ENCODE measurements around the gene STX2.

STX2 gene

DNA sequence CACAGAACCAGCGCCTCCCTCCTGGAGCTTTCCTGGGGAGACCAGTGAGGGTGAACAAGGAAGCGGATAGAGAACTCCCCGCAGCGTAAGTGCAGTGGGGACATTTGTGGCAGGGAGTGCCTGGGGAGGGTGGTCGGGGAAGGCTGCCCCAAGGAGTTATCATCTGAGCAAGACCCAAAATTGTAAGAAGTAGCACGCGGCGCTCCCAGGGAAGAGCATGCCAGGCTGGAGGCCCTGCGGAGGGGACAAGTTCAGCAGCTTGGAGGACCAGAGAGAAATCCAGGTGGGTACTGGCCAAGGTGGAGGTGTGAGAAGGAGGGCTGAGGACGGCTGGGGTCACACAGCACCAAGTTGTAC, 76.8 kb downstream of the STX2 start:
- Histone ChIP-seq H3K27me3 (replicated peaks; ENCODE audit: insufficient read depth, low read length) (no peaks in the 10 kb centered on the region), H4K20me1 (ENCODE audit: insufficient read depth, low read length) (no peaks in the 10 kb centered on the region), H3K4me2 (ENCODE audit: low read depth, low read length) (peak overlapping the region; percentile 54; the same call in 1 of the 2 replicates), H2AFZ (ENCODE audit: low read length) (no peak overlapping the region), H3F3A (ENCODE audit: insufficient read depth, low read length) (0 out of 2 replicates have a peak, but pooled peaks cover 3% of the 10 kb centered on the region), H3K27ac (ENCODE audit: low read length) (no peak overlapping the region), H3K79me2 (ENCODE audit: low read length) (no peaks in the 10 kb centered on the region), H3K9me2 (replicated peaks; ENCODE audit: insufficient read depth, low read length) (no peaks in the 10 kb centered on the region), H3K36me3 (replicated peaks; ENCODE audit: insufficient read depth, low read length) (no peaks in the 10 kb centered on the region), H3K4me3 (ENCODE audit: low read length) (no peak overlapping the region), H3K9ac (ENCODE audit: low read length) (no peak overlapping the region), H3K4me1 (ENCODE audit: low read length) (0 out of 2 replicates have a peak, but pooled peaks cover 3% of the 10 kb centered on the region), H3K9me3 (replicated peaks; ENCODE audit: insufficient read depth, low read length) (no peaks in the 10 kb centered on the region)
- no peak for DNase-seq
- no peak for TF ChIP-seq EZH2phosphoT487 (IDR thresholded peaks at IDR 0.05; ENCODE audit: low read length)
- TF ChIP-seq, protein P1, sequence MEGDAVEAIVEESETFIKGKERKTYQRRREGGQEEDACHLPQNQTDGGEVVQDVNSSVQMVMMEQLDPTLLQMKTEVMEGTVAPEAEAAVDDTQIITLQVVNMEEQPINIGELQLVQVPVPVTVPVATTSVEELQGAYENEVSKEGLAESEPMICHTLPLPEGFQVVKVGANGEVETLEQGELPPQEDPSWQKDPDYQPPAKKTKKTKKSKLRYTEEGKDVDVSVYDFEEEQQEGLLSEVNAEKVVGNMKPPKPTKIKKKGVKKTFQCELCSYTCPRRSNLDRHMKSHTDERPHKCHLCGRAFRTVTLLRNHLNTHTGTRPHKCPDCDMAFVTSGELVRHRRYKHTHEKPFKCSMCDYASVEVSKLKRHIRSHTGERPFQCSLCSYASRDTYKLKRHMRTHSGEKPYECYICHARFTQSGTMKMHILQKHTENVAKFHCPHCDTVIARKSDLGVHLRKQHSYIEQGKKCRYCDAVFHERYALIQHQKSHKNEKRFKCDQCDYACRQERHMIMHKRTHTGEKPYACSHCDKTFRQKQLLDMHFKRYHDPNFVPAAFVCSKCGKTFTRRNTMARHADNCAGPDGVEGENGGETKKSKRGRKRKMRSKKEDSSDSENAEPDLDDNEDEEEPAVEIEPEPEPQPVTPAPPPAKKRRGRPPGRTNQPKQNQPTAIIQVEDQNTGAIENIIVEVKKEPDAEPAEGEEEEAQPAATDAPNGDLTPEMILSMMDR (IDR thresholded peaks at IDR 0.05; ENCODE audit: low read length): no peak
- no peak for TF ChIP-seq EZH2 (optimal IDR thresholded peaks at IDR 0.05; ENCODE audit: low read depth, low read length)

DNA sequence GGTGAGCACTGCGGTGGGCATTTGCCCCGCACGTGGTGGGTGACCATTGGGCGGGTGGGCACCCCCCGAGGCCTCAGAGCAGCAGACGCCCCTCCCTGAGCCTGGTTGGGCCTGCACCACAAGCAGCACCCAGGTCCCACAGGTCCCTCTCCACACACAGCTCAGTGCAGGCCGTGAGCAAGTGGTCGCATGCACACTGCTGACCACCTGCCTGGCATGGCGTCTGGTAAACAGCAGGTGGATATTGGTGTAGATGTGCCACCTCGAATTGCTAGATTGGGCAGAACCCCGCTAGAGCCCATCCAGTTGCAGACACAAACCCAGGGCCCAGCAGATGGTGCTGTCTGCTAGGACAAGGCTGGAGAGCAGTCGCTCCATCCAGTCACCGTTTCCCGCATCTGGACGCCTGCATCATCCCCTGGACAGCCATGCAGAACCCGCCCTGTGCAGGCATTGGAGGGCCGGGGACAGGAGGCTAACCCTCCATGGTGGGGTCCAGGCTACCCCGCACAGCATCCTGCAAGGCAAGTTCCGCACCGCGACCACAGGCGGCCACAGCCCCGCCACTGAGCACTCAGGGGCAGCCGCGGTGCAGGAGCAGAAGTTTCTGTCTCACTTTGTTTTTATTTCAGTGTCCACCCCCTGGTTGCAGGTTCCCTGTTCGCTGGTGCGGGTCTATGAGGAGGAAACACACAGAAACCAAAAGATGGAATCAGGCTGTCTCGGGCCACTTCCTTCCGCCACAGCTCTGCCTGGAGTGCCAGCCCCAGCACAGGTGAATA, 77.3 kb downstream of the STX2 start:
- no peak for TF ChIP-seq EZH2 (optimal IDR thresholded peaks at IDR 0.05; ENCODE audit: low read depth, low read length)
- TF ChIP-seq, protein P1 (IDR thresholded peaks at IDR 0.05; ENCODE audit: low read length): peak; percentile 49
- no peak overlapping the region for H2AFZ ChIP-seq (ENCODE audit: low read length)
- peak overlapping the region; percentile 54 for H3K4me2 ChIP-seq (ENCODE audit: low read depth, low read length)

DNA sequence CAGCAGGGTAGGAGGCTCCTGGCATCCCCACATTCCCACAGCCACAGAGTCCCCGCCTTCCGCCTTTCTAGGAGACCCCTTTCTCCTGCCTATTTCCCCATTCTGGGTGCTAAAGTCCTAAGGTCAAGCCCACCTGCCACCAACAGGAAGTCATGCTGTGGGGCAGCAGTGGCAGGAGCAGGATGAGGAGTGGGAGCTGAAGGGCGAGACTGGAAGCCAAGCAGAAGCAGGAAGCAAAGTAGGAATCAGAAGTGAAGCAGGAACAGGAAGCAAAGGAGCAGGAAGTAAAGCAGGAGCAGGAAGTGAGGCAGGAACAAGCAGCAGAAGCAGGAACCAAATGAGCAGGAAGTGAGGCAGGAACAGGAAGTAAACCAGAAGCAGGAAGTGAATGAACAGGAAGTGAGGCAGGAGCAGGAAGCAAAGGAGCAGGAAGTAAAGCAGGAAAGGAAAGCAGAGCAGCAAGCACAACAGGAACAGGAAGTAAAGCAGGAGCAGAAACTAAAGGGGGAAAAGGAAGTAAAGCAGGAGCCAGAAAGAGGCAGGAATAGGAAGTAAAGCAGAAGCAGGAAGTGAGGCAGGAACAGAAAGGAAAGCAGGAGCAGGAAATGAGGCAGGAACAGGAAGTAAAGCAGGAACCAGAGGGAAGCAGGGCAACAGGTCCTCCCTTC, 84.7 kb downstream of the STX2 start:
- Histone ChIP-seq H3K9me3 (replicated peaks; ENCODE audit: insufficient read depth, low read length) (no peaks in the 10 kb centered on the region), H3F3A (ENCODE audit: insufficient read depth, low read length) (no peaks in the 10 kb centered on the region), H4K20me1 (ENCODE audit: insufficient read depth, low read length) (no peaks in the 10 kb centered on the region), H3K79me2 (ENCODE audit: low read length) (no peaks in the 10 kb centered on the region), H2AFZ (ENCODE audit: low read length) (no peak overlapping the region), H3K9me2 (replicated peaks; ENCODE audit: insufficient read depth, low read length) (no peaks in the 10 kb centered on the region), H3K4me2 (ENCODE audit: low read depth, low read length) (no peak overlapping the region), H3K9ac (ENCODE audit: low read length) (no peak overlapping the region), H3K4me1 (ENCODE audit: low read length) (no peaks in the 10 kb centered on the region), H3K27ac (ENCODE audit: low read length) (no peak overlapping the region), H3K36me3 (replicated peaks; ENCODE audit: insufficient read depth, low read length) (no peaks in the 10 kb centered on the region), H3K27me3 (replicated peaks; ENCODE audit: insufficient read depth, low read length) (no peaks in the 10 kb centered on the region), H3K4me3 (ENCODE audit: low read length) (no peak overlapping the region)
- DNase-seq: no peak
- TF ChIP-seq EZH2phosphoT487 (IDR thresholded peaks at IDR 0.05; ENCODE audit: low read length): no peak
- TF ChIP-seq, protein P1 (IDR thresholded peaks at IDR 0.05; ENCODE audit: low read length): no peak
- TF ChIP-seq EZH2 (optimal IDR thresholded peaks at IDR 0.05; ENCODE audit: low read depth, low read length): no peak

More for the DNA sequence above, 77.3 kb downstream of the STX2 start:
- 0 out of 2 replicates have a peak, but pooled peaks cover 3% of the 10 kb centered on the region for H3F3A ChIP-seq (ENCODE audit: insufficient read depth, low read length)
- H3K27ac ChIP-seq (ENCODE audit: low read length): no peak overlapping the region
- no peak overlapping the region for H3K9ac ChIP-seq (ENCODE audit: low read length)
- peak; percentile 46 for DNase-seq
- 0 out of 2 replicates have a peak, but pooled peaks cover 3% of the 10 kb centered on the region for H3K4me1 ChIP-seq (ENCODE audit: low read length)
- peak overlapping the region; percentile 36; the same call in 1 of the 2 replicates for H3K4me3 ChIP-seq (ENCODE audit: low read length)
- H3K9me2 ChIP-seq (replicated peaks; ENCODE audit: insufficient read depth, low read length): no peaks in the 10 kb centered on the region
- no peaks in the 10 kb centered on the region for H3K27me3 ChIP-seq (replicated peaks; ENCODE audit: insufficient read depth, low read length)
- no peaks in the 10 kb centered on the region for H3K36me3 ChIP-seq (replicated peaks; ENCODE audit: insufficient read depth, low read length)
- no peaks in the 10 kb centered on the region for H3K9me3 ChIP-seq (replicated peaks; ENCODE audit: insufficient read depth, low read length)
- no peaks in the 10 kb centered on the region for H4K20me1 ChIP-seq (ENCODE audit: insufficient read depth, low read length)
- no peaks in the 10 kb centered on the region for H3K79me2 ChIP-seq (ENCODE audit: low read length)
